KMS-11 (cell line): ENCODE results near the gene TP53I13.

ENCODE experiments used
- H2AFZ ChIP-seq: fragments of 200-600 bp; sonication (generic); 2 replicates; pipeline ENCODE4 v1.6.1; 2016; ENCODE audit warnings: antibody characterized with exemption, mixed run types, low read depth
- H3K27ac ChIP-seq: fragments of 200-600 bp; sonication (generic); 2 replicates; pipeline ENCODE4 v1.6.1; 2016; ENCODE audit warnings: mild to moderate bottlenecking, mixed run types
- H3K27me3 ChIP-seq: fragments of 200-600 bp; sonication (generic); 2 replicates; pipeline ENCODE4 v1.6.1; 2017; ENCODE audit warnings: mild to moderate bottlenecking, low read depth, mixed run types, moderate library complexity; ENCODE audit not compliant: insufficient read depth
- H3K36me3 ChIP-seq: fragments of 200-600 bp; sonication (generic); 2 replicates; pipeline ENCODE4 v1.6.1; 2017; ENCODE audit warnings: mild to moderate bottlenecking, mixed run types; ENCODE audit not compliant: insufficient read depth
- H3K4me1 ChIP-seq: fragments of 200-600 bp; sonication (generic); 2 replicates; pipeline ENCODE4 v1.6.1; 2016; ENCODE audit warnings: mild to moderate bottlenecking, low read depth, mixed run types; ENCODE audit not compliant: poor library complexity, severe bottlenecking
- H3K4me2 ChIP-seq: fragments of 200-600 bp; sonication (generic); 2 replicates; pipeline ENCODE4 v1.7.0; 2016; ENCODE audit warnings: mild to moderate bottlenecking, mixed run types
- H3K4me3 ChIP-seq: fragments of 200-600 bp; sonication (generic); IDR thresholded peaks from 2 replicates; pipeline ENCODE4 v1.6.1; 2017; ENCODE audit warnings: low read depth, low read length, mixed read lengths; ENCODE audit not compliant: insufficient read depth
- H3K79me2 ChIP-seq: fragments of 200-600 bp; sonication (generic); 2 replicates; pipeline ENCODE4 v1.6.1; 2016; ENCODE audit warnings: low read depth, mixed run types; ENCODE audit not compliant: insufficient read depth
- H3K9ac ChIP-seq: fragments of 200-600 bp; sonication (generic); 2 replicates; pipeline ENCODE4 v1.6.1; 2016; ENCODE audit warnings: mild to moderate bottlenecking, mixed run types
- H4K20me1 ChIP-seq: fragments of 200-600 bp; sonication (generic); 2 replicates; pipeline ENCODE4 v1.6.1; 2016; ENCODE audit warnings: mild to moderate bottlenecking, mixed run types; ENCODE audit not compliant: insufficient read depth
- TF ChIP-seq, protein P1 (sequence below): fragments of 200-600 bp; sonication (generic); conservative IDR thresholded peaks from 2 replicates; pipeline ENCODE4 v1.6.1; 2017; ENCODE audit warnings: low read depth, mild to moderate bottlenecking, antibody characterized with exemption, low read length, moderate library complexity, mixed read lengths

The TP53I13 gene, protein sequence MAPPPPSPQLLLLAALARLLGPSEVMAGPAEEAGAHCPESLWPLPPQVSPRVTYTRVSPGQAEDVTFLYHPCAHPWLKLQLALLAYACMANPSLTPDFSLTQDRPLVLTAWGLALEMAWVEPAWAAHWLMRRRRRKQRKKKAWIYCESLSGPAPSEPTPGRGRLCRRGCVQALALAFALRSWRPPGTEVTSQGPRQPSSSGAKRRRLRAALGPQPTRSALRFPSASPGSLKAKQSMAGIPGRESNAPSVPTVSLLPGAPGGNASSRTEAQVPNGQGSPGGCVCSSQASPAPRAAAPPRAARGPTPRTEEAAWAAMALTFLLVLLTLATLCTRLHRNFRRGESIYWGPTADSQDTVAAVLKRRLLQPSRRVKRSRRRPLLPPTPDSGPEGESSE

DNA sequence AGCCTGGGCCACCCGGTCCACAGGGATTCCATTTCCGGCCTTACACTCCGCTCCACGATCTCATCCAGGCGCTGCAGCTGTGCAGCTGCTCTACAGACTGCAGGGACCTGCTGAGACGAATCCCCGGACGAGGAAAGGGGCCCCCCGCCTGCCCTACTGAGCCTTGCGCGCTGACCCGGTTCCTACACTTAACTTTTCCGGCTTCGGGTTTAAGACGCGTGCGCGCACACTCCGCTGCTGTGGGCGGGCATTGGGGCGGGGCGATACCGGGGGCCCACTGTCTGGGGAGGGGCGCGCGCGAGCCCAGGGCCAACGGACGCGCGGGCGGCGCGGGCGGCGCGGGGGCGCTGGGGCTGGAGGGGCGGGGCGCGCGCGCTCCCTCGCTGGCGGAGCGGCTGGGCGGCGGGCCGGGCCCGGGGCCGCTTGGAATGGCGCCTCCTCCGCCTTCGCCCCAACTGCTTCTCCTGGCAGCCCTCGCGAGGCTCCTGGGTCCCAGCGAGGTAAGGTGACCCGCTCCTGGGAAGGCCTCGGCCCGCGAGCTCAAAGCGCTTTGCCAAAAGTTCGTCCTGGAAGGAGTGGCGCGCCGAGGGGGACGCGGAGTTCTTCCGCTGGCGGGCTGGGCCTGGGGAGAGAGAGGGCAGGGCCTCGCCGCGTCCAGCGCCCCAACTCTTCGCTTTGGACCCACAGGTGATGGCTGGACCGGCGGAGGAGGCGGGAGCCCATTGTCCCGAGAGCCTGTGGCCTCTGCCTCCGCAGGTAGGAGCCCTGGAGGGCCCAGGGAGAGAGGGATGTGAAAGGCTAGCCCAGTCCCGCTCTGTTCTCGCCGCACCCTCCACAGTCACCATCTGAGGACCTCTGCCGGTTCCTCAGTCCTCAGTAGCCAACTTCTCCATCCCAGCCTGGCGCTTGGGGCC, at the start of gene TP53I13:
TP53I13 (plus strand) TSS at position 371 of the 914 bp plus-strand sequence; CDS start at position 429, 58 bp downstream.
- H3K4me2 ChIP-seq, result peak within 1 kb of the TSS; percentile 83
- H3K9ac ChIP-seq, result peak within 1 kb of the TSS; percentile 76
- peak within 1 kb of the TSS; percentile 97 for H2AFZ ChIP-seq
- peaks cover 29% of the 10 kb centered on the region for H3K4me1 ChIP-seq
- no peaks in the 10 kb centered on the region for H3K36me3 ChIP-seq
- H4K20me1 ChIP-seq, result no peaks in the 10 kb centered on the region
- H3K4me3 ChIP-seq, result no peak within 1 kb of the TSS
- TF ChIP-seq, protein P1, sequence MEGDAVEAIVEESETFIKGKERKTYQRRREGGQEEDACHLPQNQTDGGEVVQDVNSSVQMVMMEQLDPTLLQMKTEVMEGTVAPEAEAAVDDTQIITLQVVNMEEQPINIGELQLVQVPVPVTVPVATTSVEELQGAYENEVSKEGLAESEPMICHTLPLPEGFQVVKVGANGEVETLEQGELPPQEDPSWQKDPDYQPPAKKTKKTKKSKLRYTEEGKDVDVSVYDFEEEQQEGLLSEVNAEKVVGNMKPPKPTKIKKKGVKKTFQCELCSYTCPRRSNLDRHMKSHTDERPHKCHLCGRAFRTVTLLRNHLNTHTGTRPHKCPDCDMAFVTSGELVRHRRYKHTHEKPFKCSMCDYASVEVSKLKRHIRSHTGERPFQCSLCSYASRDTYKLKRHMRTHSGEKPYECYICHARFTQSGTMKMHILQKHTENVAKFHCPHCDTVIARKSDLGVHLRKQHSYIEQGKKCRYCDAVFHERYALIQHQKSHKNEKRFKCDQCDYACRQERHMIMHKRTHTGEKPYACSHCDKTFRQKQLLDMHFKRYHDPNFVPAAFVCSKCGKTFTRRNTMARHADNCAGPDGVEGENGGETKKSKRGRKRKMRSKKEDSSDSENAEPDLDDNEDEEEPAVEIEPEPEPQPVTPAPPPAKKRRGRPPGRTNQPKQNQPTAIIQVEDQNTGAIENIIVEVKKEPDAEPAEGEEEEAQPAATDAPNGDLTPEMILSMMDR, result no peak; the same call in 1 of the 2 replicates
- H3K27me3 ChIP-seq, result no peaks in the 10 kb centered on the region
- H3K79me2 ChIP-seq, result peaks cover 11% of the 10 kb centered on the region; the same call in 1 of the 2 replicates
- peak within 1 kb of the TSS; percentile 90 for H3K27ac ChIP-seq

DNA sequence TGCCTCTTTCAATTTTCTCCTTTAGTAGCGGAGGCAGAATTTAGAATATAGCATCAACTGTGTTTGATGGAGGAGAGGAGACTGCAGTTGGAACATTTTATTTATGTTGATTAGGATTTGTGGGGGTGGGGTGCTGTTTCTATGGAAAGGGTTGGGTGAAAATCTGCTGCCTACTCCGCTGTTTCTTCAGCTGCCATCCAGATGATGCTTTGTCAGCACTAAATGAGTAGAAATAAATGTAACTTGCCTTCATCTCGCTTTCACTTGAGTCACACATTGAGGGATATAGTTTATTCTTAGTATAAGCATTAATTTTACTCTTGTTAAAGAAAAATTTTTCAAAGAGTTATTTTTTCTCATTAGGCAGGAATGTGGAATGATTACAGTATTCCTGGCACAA, 43.8 kb upstream of the TP53I13 start:
- Histone ChIP-seq H3K4me2 (no peak overlapping the region), H3K27me3 (no peaks in the 10 kb centered on the region), H3K4me1 (no peaks in the 10 kb centered on the region), H3K79me2 (no peaks in the 10 kb centered on the region), H3K4me3 (no peak overlapping the region), H3K9ac (no peak overlapping the region), H4K20me1 (no peaks in the 10 kb centered on the region), H3K36me3 (0 out of 2 replicates have a peak, but pooled peaks cover 2% of the 10 kb centered on the region), H3K27ac (no peak overlapping the region), H2AFZ (no peak overlapping the region)
- TF ChIP-seq, protein P1, result no peak

DNA sequence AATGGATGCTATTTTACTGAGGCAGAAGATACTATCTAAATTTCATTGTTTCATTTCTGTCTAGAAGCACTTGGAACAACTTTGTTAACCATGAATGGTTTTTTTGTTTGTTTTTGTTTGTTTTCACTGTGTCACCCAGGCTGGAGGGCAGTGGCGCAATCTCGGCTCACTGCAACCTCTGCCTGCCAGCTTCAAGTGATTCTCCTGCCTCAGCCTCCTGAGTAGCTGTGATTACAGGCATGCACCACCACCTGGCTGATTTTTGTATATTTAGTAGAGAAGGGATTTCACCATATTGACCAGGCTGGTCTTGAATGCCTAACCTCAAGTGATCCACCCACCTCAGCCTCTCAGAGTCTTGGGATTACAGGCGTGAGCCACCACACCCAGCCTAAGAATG, 42.2 kb upstream of the TP53I13 start:
- H4K20me1 ChIP-seq, result no peaks in the 10 kb centered on the region
- H3K79me2 ChIP-seq, result no peaks in the 10 kb centered on the region
- no peak overlapping the region for H2AFZ ChIP-seq
- H3K36me3 ChIP-seq, result no peaks in the 10 kb centered on the region
- TF ChIP-seq, protein P1, result no peak
- no peaks in the 10 kb centered on the region for H3K4me1 ChIP-seq
- no peak overlapping the region for H3K4me3 ChIP-seq
- H3K4me2 ChIP-seq, result no peak overlapping the region
- H3K27ac ChIP-seq, result no peak overlapping the region
- no peaks in the 10 kb centered on the region for H3K27me3 ChIP-seq
- no peak overlapping the region for H3K9ac ChIP-seq

DNA sequence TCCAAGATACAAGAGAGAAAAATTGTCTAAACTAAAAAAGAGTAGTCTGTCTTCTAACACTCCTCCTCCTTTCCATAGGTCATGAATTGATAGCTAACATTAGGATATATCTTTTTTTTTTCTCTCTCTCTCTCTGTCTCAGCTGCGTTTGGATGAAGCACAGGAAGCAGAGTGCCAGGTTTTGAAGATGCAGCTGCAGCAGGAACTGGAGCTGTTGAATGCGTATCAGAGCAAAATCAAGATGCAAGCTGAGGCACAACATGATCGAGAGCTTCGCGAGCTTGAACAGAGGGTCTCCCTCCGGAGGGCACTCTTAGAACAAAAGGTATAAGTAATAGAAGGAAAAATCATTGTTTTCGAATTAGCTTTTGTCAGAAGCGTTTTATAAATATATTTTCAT, 34.5 kb upstream of the TP53I13 start:
- TF ChIP-seq, protein P1, result no peak
- no peak overlapping the region for H2AFZ ChIP-seq

More for the DNA sequence above, 34.5 kb upstream of the TP53I13 start:
- Histone ChIP-seq H3K27me3 (no peaks in the 10 kb centered on the region), H3K79me2 (no peaks in the 10 kb centered on the region), H3K9ac (no peak overlapping the region), H3K4me3 (no peak overlapping the region), H4K20me1 (no peaks in the 10 kb centered on the region), H3K27ac (no peak overlapping the region), H3K4me2 (no peak overlapping the region), H3K36me3 (no peaks in the 10 kb centered on the region), H3K4me1 (no peaks in the 10 kb centered on the region)
